Measurements from ENCODE around the gene CNTN4.

DNA sequence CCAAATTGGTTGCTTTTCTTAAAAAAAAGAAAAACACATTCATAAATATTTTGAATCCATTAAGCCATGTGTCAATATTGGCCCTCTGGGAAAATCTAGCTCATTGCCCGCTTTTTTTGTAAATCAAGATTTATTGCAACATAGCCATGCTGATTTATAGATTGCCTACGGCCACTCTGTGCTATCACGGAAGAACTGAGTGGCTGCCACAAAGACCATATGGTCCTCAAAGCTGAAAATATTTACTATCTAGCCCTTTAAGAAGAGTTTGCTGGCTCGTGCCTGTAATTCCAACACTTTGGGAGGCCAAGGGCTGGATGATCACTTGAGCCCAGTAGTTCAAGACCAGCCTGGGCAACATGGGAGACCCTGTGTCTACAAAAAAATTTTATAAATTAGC is 965.6 kb downstream of the CNTN4 start:
- TF ChIP-seq CTCF (IDR thresholded peaks at IDR 0.05) (no peak), POLR2AphosphoS5 (IDR thresholded peaks at IDR 0.05) (no peak)

All from breast epithelium (tissue), 3 donors.